GM10266 (cell line): ENCODE results near the gene CDS1.

ENCODE experiments used
- DNase-seq: peaks from one replicate; pipeline ENCODE4 v3.0.0; 2012; ENCODE audit errors: extremely low spot score
- TF ChIP-seq, protein P1 (sequence below): IDR thresholded peaks from 2 replicates; pipeline ENCODE4 v1.5.1; 2012; ENCODE audit warnings: mild to moderate bottlenecking, low read depth; ENCODE audit not compliant: control insufficient read depth, insufficient read depth; ENCODE audit errors: missing control alignments

The CDS1 gene

DNA sequence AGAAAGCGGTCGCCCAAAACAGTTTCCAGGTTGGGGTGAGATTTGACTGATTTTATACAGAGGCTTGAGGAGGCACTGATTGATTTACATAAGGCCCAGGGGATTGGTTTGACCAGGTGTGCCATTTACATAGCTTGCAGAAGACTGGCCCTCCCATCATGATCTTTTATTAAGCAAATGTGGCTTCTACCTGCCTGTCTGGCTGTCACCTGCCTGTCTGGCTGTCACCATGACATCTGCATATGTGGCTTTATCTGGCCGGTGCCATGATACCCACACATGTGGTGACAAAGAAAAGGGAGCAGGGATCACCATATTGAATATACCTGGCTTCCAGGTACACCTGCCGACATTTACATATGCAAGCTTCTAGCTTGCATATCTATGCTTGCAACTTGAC, 17.0 kb upstream of the CDS1 start:
- TF ChIP-seq, protein P1, sequence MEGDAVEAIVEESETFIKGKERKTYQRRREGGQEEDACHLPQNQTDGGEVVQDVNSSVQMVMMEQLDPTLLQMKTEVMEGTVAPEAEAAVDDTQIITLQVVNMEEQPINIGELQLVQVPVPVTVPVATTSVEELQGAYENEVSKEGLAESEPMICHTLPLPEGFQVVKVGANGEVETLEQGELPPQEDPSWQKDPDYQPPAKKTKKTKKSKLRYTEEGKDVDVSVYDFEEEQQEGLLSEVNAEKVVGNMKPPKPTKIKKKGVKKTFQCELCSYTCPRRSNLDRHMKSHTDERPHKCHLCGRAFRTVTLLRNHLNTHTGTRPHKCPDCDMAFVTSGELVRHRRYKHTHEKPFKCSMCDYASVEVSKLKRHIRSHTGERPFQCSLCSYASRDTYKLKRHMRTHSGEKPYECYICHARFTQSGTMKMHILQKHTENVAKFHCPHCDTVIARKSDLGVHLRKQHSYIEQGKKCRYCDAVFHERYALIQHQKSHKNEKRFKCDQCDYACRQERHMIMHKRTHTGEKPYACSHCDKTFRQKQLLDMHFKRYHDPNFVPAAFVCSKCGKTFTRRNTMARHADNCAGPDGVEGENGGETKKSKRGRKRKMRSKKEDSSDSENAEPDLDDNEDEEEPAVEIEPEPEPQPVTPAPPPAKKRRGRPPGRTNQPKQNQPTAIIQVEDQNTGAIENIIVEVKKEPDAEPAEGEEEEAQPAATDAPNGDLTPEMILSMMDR = no peak
- DNase-seq = no peak

DNA sequence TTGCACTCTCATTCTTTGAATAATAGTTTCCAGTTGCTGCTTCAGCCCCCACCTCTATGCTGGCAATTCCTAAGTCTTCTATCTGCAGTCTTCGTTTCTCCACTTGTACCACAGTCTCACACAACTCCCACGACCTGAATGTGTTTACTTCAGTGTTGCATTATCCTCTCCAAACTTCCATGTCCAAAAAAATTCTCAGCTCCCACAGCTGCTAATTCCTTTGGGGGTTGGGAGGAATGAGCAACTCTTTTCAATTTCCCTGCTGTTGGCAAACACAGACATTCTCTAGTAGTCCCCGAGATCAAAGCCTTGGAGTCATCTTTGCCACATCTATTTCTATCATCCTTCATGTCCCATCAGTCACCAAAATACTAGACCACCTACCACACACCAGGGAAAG, 14.4 kb upstream of the CDS1 start:
- no peak for DNase-seq
- TF ChIP-seq, protein P1 = no peak

DNA sequence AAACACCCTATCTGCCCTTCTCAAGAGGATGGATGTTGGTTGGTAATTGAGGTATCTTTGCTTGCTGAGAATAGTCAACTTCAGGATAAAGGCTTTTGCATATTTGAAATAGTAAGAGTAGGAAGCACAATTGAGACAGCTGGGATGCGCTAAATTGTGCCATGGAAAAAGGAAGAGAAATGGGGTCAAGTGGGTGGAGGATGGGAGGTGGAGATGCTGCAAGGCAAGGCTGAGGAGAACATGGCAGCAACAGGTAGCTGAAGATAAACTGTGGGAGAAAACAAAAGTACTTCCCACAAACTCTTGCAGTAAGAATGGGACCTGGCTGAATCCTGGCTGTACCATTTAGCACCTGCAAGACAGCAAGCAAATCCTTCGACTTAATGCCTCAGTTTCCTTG, 13.9 kb upstream of the CDS1 start:
- TF ChIP-seq, protein P1 = no peak
- DNase-seq = no peak

DNA sequence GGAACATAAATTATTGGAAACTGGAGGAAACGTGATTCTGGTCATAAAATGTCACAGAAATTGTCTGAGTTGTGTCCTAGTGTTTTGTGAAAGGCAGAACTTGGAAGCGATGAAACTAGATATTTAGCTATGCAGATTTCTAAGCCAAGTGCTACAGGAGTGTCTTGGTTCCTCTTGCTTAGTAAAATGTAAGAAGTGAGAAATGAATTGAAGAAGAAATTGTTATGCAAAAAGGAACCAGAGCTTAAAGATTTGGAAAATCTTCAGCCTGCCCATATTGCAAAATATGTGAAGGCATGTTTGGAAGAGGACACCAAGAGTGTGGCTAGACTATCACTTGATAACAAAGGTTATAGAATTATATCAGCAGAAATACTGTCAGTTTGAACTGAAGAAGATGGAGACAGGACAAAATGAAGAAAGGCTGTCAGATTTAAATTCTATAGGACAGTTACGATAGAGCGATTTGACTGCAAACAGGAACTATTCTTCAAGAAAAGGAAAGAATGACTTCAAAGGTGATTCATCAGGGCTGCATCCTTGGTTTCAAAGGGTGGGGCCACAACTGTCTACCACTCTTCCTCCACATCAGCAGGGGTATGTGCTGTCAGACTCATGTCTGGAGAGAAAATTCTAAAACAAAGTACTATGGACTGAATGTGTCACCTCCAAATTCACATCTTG, 9.4 kb upstream of the CDS1 start:
- TF ChIP-seq, protein P1 = no peak
- DNase-seq = no peak

DNA sequence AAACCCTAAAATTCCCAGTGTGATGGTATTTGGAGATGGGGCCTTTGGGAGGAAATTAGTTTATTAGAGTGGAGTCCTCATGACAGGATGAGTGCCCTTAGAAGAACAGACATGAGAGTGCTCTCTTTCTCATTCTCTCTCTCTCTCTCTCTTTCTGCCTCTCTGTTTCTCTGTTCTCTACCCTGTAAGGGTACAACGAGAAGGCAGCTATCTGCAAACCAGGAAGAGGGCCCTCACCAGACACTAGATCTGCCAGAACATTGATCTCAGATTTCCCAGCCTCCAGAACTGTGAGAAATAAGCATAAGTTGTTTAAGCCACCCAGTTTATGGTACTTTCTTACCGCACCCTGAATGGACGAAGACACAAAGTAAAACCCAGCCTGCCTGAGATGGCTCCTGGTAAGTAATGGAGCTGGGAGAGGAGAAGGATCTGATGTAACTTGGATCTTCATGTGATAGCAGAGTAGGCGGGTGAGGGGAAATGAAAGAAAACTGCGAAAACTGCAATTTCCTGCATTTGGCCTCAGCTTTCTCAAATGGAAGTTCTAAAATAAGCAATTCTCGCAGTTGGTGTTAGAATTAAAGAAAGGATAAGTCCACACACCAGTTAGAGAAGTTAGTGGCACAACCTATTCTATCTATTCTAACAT, 8.7 kb upstream of the CDS1 start:
- TF ChIP-seq, protein P1 = no peak

DNA sequence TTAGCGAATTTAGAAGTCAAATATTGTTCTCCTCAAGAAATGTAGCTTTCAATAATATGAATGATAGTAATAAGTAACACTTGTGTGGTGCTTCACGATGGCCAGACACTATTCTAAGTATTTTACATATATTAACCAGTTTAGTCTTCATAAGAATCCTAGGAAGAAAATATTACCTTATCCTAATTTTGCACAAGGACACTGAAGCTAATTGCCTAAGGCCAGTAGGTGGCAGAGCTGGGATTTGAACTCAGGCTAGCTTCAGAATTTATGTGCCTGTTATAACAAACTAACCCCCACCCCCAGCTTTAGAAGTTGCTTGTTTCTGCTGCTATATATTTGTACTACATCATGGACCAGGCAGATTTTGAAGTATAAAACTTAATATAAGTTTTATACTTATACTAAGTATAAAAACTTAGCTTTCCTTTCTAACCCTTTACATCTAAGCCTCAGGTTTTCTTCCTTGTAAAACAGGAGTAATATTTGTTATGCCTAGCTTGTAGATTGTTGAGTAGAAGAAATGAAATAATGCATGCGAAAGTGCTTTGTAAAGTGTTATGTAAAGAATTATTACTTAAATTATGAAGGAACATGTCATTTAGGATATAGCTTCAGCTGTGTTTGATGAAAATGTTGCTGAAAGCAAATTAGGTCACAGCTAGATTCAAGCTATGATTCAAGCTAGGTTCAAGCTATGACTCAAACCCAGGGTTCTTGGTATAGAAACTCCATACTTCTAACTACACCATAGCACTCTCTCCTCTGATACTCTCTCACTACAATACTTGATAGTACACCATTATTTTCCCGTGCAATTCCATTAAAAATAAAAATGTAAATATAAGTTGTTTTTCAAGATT, 4.2 kb upstream of the CDS1 start:
- TF ChIP-seq, protein P1 = peak; percentile 57
- no peak for DNase-seq

More for the DNA sequence above, 8.7 kb upstream of the CDS1 start:
- DNase-seq = no peak
